CD4-positive, alpha-beta T cell treated with Interleukin-15 for 1 hour (primary cell): ENCODE data around the gene TSC22D3.
"Not testable (repeated sequence)": the region's sequence is repeated elsewhere in the genome, so short reads cannot be mapped to it uniquely, and the experiment has no call there.

Experiments
- DNase-seq: peaks from one replicate; pipeline ENCODE4 v3.0.0-alpha.2; 2020

TSC22D3 gene

DNA sequence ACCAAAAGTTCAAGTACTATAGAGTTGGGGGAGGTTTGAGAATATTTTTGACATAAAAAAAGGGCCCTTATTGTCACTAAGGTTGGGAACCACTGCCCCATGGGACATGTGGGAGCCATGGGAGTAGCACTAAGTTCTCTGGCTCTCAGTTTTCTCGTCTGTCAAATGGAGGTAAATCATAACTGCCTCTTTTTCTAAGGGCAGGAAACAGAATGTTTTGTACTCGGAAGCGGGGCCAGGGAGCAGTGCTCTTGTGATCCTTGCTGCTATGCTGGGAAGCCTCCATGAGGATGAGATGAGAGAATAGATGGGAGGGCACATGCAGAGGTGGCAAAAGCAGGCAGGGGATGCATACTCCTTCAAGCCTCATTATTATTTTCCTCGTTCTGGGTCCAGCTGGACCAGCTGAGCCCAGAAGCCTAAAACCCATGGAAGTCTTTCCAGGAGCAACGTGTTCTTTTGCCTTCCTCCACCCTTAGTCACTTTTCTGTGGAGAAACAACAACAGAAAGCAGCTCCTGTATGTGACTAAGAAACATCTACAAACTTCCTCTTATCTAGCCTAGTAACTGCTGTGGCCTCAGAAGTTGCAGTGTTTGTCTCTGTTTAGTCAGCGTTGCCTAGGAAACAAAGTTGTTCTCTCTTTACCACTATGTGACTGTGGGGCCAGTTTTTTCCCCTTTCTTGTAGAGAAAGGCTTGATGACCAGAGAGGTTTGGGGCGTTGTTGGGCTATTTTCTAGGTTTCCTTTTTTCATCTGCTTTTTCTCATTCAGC lies 64.8 kb downstream of the TSC22D3 start:
- DNase-seq = peak; percentile 88

DNA sequence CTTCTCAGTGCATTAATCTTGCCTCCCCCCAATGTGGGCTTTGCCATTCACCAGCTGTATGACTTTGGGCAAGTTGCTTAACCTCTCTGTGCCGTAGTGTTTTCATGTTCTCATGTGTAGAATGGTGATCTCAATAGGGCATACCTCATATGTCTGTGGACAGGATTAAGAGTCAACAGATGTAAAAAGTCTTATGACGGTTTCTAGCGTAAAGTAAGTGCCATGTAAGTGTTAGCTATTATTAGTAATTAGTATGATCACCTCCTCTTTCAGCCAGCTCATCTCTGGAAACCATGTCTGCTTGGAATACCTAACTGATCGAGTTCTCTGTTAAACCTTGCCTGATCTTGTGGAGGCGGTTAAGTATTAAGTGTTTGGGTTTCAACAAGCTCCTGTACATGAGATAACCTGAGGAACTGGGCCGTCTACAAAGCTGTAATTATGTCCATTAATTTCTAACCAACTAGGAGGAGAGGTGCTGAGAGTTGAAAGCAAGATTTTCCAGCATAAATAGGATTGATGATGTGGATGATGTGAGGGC lies 66.3 kb downstream of the TSC22D3 start:
- DNase-seq = no peak

DNA sequence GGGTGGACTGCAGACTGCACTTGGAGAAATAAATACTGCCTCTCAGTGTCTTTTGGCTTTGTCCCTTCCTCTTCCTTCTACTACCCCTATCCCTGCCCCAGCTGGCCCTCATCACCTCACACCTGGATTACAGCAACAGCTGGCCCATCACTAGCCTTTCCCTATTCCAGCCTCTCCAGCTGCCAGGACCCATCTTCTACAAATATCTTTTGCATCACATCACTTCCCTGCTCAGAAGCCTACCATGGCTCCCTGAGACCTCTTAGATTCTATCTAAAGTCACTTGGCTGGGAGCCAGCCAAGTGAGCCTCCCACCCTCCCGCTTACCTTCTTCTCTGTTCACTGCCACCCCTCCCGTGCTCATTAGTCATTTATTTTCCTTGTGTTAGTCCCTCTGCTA lies 66.8 kb downstream of the TSC22D3 start:
- DNase-seq = no peak

DNA sequence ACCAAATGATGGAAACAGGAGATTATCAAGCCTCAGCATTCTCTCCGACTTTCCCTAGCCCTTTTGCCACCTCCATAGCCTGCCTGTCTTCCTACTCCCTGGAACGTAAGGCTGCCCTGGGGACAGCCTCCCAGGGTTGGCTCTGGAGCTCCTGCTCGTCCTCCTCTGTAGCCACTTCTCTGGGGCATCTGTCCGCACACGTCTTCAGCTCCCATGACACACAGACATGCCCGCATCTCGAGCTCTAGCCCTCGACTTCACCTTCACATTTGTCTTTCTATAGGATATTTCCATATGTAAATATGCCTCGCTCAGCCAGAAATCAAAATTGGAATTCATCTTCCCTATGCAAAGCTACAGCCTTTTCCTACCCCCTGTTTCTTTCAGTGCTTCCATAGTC lies 67.7 kb downstream of the TSC22D3 start:
- no peak for DNase-seq

DNA sequence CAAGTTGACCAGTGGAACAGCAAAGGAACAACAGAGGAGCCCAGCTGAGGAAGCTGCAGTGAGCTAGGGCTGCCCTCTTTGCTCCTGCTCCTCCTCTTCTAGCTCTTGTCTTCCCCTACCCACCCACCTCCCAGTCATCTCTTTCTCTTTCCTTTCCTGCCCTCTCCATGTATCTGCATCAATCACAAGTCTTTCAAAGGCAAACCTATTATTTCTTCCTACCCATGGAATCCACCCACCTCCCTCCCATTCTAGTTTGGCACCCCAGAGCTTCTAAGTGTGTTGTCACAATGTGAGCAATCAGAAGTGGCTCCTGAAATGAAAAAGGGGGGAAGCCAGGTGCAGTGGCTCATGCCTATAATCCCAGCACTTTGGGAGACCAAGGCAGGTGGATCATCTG lies 69.3 kb downstream of the TSC22D3 start:
- no peak for DNase-seq

DNA sequence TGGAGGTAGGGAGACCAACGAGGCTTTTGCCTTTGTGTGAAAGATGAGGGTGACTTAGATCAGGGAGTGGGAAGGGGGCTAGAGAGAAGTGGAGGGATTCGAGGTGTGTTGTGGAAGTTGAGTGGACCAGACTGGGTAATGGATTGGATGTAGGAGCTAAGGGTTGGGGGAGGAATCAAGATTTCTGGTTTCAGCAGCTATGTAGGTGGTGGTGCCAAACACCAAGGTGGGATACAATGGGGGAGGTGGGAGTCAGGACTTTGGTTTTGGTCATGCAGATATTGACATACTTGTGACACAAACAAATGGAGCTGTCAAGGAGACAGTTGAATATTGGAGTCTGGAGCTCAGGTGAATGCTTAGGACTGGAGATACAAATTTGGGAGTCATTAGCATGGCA lies 71.0 kb downstream of the TSC22D3 start:
- DNase-seq = no peak

DNA sequence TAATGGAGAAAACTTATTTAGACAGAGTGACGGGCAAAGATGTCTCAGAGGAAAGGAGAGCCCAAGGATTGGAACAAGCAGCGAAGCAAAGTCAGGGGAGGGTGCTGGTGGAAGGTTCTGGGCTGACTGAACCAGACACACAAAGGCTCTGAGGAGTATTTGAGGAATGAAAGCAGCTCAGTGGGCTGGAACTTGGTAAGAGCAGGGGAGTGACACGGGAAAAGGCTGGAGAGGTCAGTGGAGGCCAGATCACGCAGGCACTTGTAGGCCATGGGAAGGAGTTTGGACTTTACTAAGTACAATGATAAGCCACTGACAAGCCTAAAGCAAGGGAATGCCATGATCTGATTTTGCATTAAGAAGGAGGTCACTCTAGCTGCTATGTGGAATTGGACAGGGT lies 71.4 kb downstream of the TSC22D3 start:
- no peak for DNase-seq

DNA sequence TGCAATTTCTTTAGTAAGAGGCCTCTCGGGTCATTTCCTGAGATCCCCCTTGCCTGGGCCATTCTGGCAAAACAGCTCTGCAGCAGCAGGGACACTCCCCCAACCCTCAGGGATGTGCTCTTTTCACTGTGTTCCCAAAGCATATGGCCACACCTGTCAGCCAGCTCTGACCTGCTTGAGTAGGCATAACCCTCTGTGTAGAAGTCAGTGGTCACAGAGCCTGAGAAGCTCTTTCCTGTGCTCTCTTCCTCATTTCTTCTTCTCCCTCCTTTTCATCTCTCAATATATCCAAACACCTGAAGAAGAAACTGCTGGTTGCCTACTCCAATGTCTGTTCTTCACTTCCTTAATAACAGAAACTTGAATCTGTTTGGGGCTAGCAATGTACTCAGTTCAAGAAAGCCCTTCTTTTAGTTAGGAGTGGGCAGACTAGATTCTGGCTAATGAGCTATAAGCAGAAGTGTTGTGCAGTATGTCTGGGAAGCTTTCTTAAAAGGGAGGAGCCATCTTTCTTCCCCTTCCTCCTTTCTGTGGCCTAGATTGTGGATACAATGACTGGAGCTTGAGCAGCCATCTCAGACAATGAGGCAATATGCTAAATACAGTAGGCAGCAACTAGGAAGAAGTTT lies 74.0 kb downstream of the TSC22D3 start:
- DNase-seq = no peak

DNA sequence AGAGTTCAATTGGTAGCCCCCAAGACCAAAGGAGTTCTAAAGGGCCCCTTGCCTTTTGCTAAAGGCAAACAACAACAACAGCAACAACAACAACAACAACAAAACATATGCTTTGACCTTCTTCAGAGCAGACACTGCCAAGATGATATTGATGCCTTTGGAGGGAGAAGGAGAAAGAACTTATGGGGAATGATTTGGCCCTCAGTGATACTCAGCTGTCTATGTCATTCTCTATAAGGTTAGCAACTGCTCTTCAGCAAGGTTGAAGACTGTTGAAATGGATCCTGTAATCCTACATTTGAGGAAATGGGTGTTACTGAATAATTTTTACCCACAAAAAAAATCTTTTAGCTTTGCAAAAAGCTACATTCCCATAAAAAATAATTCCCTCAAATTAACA lies 74.8 kb downstream of the TSC22D3 start:
- no peak for DNase-seq

DNA sequence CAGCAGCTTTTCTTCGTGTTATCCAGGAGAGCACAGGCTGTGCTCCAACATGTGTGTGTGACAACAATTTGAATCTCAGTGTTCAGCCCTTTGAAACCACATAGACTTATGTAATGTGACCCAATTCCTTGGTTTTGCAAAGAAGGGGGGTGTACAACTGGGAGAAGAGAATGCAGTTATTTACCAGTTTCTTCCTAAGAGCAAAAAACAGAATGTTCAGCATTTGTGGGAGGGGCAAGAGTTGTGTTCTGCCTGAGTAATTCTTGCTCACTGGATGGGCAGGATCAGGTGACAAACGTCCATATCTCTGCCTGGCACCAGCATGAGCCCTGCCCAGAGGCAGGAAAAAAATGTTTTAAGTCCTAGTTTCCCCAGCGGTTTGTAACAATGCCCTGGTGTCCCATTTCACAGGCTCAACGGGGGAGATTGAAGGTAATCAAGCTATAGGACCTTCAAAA lies 75.2 kb downstream of the TSC22D3 start:
- no peak for DNase-seq

DNA sequence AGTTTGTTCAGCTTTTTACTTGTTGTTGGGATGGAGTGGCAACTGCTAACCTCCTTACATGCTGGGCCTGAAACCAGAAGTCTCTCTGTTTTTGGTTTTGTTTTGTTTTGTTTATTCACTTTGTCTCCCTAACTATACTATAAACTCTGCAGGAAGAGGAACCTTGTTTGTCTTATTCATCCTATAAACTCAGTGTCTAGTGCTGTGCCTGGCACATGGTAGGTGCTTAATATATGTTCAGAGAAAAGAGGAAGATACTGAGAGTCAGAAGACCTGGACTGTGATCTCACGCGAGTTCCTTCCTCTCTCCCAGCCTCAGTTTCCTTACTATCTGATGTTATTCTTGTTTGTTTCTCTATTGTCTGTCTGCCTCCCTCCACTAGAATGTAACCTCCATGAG lies 76.0 kb downstream of the TSC22D3 start:
- no peak for DNase-seq

DNA sequence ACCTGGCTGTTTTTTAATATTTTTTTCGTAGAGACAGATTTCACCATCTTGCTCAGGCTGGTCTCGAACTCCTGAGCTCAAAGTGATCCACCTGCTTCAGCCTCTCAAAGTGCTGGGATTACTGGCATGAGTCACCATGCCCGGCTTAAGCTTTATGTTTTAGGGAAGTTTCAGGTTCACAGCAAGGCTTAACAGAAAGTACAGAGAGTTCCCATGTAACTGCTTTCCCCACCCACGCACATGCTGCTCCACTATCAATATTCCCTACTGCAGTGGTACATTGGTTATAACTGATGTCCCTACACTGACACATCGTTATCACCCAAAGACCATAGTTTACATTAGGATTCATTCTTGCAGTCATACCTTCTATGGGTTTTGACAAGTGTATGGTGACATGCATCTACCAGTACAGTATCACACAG lies 84.6 kb downstream of the TSC22D3 start:
- no peak for DNase-seq

DNA sequence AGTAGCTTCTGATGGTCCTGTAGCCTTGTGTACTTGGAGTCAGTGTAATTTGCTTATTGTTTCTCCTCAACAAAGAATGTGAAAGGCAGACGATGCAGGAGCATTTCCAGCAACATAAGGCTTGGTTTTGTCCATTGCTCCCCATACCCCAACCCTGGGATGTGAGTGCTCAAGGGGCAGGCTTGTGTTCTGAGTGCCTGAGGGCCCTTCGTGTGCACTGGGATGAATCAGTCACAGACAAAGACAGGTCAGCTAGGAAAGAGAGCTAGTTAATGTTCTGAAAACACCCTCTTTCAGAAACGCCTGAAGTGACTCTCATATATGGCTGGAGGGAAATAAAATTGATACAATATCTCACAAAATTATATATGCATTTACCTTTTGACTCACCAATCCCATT lies 88.1 kb downstream of the TSC22D3 start:
- DNase-seq = no peak

DNA sequence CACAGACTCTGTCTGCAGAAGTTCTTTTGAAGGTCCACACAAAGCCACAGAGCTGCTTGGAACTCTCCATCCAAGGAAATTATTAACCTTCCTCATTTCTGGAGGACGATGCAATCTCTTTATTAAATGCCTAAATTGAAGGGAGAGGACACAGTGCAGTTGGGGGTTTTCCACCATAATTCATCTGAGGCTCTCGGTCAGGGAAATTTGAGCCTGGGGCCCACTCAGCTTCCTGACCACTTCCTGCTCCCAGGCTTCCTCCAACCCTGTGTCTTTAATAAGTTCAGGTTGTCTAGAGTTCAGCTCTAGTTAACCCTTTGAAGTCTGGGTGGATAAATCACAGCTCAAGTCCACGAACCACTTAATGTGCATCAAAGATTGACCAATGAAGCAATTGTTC lies 88.8 kb downstream of the TSC22D3 start:
- DNase-seq = no peak

DNA sequence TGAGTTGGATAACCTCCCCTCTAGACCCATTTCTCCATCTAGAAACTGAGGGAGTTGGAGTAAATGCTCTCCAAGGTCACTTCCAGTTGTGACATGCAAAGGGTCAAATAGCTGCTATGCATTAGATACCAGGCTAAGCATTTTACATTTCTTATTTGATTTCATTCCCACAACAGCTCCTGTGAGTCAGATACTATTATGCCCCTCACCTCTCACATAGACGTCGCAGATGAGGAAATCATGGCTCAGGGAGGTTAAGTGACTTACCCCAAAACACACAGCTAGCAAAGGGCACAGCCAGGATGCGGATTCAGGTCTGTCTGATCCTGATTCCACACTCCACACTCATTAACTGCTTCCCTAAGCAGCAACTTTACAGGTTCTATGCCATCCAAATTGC lies 89.6 kb downstream of the TSC22D3 start:
- DNase-seq = no peak

DNA sequence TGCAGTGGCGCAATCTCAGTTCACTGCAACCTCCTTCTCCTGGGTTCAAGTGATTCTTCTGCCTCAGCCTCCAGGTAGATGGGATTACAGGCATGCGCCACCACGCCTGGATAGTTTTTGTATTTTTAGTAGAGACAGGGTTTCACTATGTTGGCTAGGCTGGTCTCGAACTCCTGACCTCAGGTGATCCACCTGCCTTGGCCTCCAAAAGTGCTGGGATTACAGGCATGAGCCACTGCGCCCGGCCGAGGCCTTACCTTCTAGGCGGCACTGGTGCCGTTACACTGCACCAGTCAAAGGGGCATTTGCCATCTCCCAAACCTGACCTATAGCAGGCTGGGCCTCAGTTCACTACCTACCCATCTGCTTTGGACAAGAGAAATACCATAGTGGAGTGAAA lies 90.0 kb downstream of the TSC22D3 start:
- DNase-seq = not testable (repeated sequence)

DNA sequence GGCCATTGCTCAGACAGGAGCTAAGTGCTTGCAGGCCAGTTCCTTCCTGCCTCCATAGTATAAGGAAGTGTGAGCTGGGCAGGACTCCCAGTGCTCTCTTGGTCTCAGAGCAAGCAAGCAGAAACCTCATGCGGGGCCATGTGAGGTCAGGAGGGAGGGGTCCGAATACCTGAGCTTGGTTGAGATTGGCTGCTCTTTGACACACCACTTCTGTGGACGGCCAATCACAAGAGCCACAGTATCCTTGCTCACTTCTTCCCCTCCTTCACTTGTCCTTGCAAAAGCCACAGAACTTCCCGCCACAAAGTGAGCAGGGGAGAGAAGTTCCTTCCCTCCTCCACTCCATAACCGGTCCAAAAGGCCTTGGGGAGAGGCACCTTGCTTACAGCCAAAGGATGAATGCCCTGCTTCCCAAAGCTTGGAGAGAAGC lies 90.6 kb downstream of the TSC22D3 start:
- peak; percentile 71 for DNase-seq

DNA sequence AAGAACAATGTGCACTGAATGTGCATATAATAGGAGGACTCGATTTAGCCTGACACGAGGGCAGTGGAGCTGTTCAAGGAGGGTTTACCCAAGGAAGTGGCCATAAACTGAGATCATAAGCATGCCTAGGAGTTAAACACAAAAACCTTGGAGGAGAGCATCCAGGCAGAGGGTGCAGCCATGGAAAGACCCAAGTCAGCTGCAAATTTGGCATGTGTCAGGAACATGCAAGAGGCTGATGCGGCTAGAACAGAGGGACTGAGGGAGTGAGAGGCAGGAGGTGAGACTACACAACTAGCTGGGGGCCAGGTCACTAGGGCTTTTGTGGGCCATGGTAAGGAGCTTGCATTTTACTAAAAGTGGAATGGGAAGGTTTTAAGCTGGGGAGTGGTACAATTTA lies 91.7 kb downstream of the TSC22D3 start:
- DNase-seq = no peak

DNA sequence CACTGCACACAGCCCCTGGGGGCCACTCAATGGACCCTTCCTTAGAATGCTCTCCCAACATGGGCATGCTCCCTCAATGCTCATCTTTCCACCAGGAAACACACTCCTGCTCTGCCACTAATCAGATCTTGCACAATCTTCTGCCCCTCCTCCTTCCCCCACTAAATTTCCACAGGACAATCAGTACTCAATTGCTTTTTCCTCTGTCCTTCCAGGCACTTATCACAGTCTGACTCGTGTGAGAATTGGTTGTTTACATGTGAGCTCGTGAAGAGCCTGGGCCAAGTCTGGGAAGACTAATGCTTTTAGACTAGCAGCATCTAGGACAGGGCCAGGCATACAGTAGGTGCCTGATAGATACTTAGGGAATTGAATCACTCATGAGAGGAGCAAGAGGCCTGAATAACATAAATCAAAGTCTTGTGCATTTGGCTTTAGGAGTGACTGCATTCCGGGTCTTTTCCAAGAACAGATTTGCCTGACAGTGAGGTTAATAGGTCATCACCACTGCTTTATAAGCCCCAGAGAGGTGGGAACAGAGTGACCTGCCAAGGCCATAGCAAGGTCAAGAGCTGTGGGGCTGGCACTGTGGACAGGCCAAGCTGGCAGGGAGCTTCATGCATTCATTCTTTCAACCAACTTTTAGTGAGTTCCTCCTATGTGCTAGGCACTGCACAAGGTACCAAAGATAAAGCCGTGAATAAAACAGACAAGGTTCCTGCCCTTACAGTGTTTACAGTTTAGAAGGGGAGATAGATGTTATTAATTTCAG lies 92.3 kb downstream of the TSC22D3 start:
- DNase-seq = no peak

DNA sequence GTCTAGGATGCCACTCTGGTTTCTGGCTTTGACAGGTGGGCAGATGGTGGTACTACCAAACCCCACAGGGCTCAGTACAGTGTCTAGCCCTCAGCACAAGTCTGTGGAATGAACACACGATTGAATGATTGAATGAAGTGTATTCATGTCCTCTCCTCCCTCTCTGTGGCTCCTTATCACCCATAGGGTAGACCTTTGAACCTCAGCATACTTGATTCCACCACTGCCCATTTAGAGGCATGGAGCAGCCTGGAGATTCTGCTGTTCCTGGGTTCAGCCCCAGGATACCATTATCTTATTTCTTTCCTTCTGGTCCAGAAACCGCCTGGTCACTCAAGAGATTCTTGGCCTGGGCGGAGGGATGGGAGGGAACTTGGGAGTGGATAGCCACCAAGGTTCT lies 93.3 kb downstream of the TSC22D3 start:
- DNase-seq = no peak

DNA sequence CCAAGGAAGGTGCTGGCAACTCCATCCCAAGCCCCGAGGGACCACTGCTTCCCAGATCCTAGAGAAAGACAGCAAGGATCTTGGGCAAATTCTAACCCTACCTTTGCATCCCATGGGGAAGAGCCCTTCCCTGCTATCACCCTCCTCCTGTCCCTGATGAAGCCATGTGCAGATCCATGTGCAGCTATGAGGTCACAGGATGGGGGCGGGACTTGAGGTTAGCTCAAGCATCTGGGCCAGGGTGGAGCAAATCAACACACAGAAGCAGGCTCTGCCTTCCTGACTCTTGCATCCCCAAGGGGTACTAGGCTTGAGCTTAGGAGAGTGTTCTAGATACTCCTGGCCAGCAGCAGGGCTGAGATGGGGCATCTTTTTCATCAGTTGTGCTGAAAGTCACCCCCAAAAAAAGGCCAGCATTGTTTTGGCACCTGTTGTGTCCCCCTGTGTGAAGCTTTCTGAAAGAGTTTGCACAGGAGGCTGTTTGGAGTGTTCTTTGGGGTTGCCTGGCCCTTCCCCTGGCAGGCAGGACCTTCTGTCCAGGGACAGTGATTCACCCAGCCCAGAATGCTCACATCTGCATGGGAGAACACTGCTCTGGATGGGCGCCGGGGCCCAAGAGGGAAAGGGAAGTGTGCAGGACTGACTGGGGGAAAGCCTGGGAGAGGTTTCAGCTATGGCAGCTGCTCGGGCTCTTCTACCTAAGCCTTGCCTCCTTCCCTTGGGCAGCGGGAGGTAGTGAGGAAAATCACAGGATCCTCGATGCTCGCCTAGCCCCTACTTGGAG lies 96.4 kb downstream of the TSC22D3 start:
- DNase-seq = peak; percentile 82

DNA sequence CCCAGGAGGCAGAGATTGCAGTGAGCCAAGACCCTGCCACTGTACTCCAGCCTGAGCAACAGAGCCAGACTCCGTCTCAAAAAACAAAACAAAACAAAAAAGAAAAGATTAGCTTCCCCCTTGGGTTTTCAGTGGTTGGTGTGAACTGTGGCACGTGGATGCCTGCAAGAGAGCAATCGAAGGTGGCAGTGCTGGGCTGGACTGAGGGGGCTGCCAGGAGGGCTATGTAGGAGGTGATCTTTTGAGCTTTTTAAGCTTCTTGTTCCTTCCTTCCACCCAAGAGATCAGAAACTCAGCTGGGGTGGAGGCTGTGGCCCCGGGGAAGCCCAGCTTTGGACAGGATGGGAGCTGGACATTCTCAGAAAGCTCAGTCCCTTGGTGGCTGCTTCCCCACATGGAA lies 97.7 kb downstream of the TSC22D3 start:
- no peak for DNase-seq

DNA sequence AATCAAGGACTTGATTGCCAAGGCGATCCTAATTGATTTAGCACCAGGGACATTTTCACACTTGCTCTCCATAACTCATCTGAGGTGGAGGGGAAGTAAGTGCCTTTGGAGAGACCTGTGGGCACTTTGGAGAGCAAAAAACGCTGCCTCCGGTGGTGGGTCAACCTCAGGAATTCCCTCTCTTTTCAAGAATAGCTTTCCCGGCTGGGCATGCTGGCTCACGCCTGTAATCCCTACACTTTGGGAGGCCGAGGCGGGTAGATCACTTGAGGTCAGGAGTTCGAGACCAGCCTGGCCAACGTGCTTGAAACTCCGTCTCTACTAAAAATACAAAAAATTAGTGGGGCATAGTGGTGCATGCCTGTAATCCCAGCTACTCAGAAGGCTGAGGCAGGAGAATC lies 98.1 kb downstream of the TSC22D3 start:
- no peak for DNase-seq
